T-cell (primary cell): ENCODE data around the gene MRPL42. TPM values are rescaled to one million over a fixed set of nuclear protein-coding genes. Genes with fewer than 3 reads are reported as not detected.
A peak's percentile ranks its signal among the peaks of the same experiment; 100 is the strongest.

Source experiments
- ATAC-seq, 4 experiments: fragments of 200-7000 bp in 3 of 4; fragments of 150-1000 bp in 1 of 4; cut with Tn5 transposase; replicated peaks in 1 of 4; 1 replicate in 3 of 4; 2 replicates in 1 of 4; pipeline ENCODE4 v1.10.0; 2021; ENCODE audit warnings: moderate library complexity in 3 of 4, mild to moderate bottlenecking in 2 of 4, moderate number of reproducible peaks in 1 of 4
- CTCF ChIA-PET, 2 donors: fragments of 300-600 bp; sonication (Branson Sonifier 250); formaldehyde crosslinking; loops; one replicate each; lab custom pipeline; 2022; ENCODE audit warnings: antibody characterized with exemption in 2 of 2; lab: Charles Lee
- POLR2A ChIA-PET, 2 donors: fragments of 300-600 bp; sonication (Branson Sonifier 250); formaldehyde crosslinking; loops; one replicate each; lab custom pipeline; 2022; ENCODE audit warnings: antibody characterized with exemption in 2 of 2; lab: Charles Lee
- DNase-seq, 35 experiments: peaks; one replicate each; pipeline versions ENCODE4 v3.0.0 to v3.0.0-alpha.2; 2013 to 2023
- H3K27ac ChIP-seq: one replicate; pipeline ENCODE4 v1.5.1; 2013; ENCODE audit warnings: low read length
- H3K27me3 ChIP-seq, 2 experiments: replicated peaks in 1 of 2; 1 replicate in 1 of 2; 2 replicates in 1 of 2; pipeline versions ENCODE4 v1.6.1 to v1.7.0; 2013; ENCODE audit warnings: low read length in 1 of 2, mixed read lengths in 1 of 2; ENCODE audit not compliant: control insufficient read depth in 2 of 2, insufficient read depth in 2 of 2; ENCODE audit errors: extremely low read depth in 1 of 2
- H3K36me3 ChIP-seq, 2 donors: 1 replicate in 1 of 2; 2 replicates in 1 of 2; pipeline versions ENCODE4 v1.6.1 to v1.7.0; 2013; ENCODE audit warnings: low read length in 1 of 2; ENCODE audit not compliant: control insufficient read depth in 2 of 2, insufficient read depth in 1 of 2; ENCODE audit errors: extremely low read depth in 1 of 2
- H3K4me1 ChIP-seq, 2 experiments: 1 replicate in 1 of 2; 2 replicates in 1 of 2; pipeline versions ENCODE4 v1.6.1 to v1.7.0; 2013; ENCODE audit warnings: low read length in 2 of 2, mixed read lengths in 1 of 2; ENCODE audit not compliant: insufficient read depth in 2 of 2, control insufficient read depth in 1 of 2; ENCODE audit errors: extremely low read depth in 1 of 2
- H3K4me3 ChIP-seq, 2 donors: 1 replicate in 1 of 2; 2 replicates in 1 of 2; pipeline versions ENCODE4 v1.5.1 to v1.7.0; 2013; ENCODE audit warnings: mild to moderate bottlenecking in 2 of 2, low read length in 1 of 2, moderate library complexity in 1 of 2; ENCODE audit not compliant: control insufficient read depth in 1 of 2; ENCODE audit errors: extremely low read depth in 1 of 2
- H3K9me3 ChIP-seq: 2 replicates; pipeline ENCODE4 v1.7.0; 2013
- H3K27ac Mint-ChIP-seq, 2 donors: one replicate each; pipeline ENCODE4 v1.8.0; 2020 to 2021; ENCODE audit warnings: mild to moderate bottlenecking in 2 of 2, mixed read lengths in 2 of 2
- H3K27me3 Mint-ChIP-seq, 2 donors: one replicate each; pipeline ENCODE4 v1.8.0; 2021 to 2022; ENCODE audit warnings: mixed read lengths in 2 of 2
- H3K36me3 Mint-ChIP-seq: one replicate; pipeline ENCODE4 v1.8.0; 2021; ENCODE audit warnings: mixed read lengths
- H3K4me1 Mint-ChIP-seq, 3 donors: one replicate each; pipeline ENCODE4 v1.8.0; 2020 to 2022; ENCODE audit warnings: mixed read lengths in 3 of 3, mild to moderate bottlenecking in 1 of 3
- H3K4me3 Mint-ChIP-seq, 3 donors: one replicate each; pipeline ENCODE4 v1.8.0; 2020 to 2022; ENCODE audit warnings: mild to moderate bottlenecking in 3 of 3, mixed read lengths in 3 of 3, moderate library complexity in 3 of 3
- H3K9me3 Mint-ChIP-seq, 3 donors: one replicate each; pipeline ENCODE4 v1.8.0; 2020 to 2022; ENCODE audit warnings: mixed read lengths in 3 of 3
- WGBS: methylation state at CpG from one replicate; pipeline ENCODE4 v1.1.5; 2013; ENCODE audit warnings: missing lambda C conversion rate; ENCODE audit not compliant: insufficient coverage; 5-methylcytosine and 5-hydroxymethylcytosine counted together
- total RNA-seq, 35 experiments: library from RNA in 6 of 35; stranded (reverse) in 6 of 35; fragments of 120-200 nt in 1 of 35; gene quantifications; one replicate each; pipeline versions ENCODE4 v1.2.1 to v1.2.4 and lab custom pipeline; 2013 to 2026

MRPL42 gene
- total RNA-seq, 5 donors from 2014 or later (not counting 1 experiment from before 2014, with no cell fraction given): 35.1 to 46.7 (median 40.4) TPM

DNA sequence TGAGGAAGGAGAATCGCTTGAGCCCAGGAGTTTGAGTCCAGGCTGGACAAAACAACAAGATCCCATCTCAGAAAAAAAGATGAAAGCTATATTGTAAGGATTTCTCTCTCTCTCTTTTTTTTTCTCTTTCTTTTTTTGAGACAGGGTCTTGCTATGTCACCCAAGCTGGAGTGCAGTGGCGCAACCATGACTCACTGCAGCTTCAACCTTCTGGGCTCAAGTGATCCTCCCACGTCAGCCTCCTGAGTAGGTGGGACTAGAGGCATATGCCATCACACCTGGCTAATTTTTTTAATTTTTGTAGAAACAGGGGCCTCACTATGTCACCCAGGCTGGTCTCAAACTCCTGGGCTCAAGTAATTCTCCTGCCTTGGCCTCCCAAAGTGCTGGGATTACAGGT, 5.8 kb upstream of the MRPL42 start:
- H3K4me3 Mint-ChIP-seq: no peak overlapping the region
- Histone ChIP-seq H3K4me3 (no peak overlapping the region), H3K27me3 (no peaks in the 10 kb centered on the region), H3K36me3 (no peaks in the 10 kb centered on the region), H3K4me1 (no peaks in the 10 kb centered on the region), H3K27ac (no peak overlapping the region), H3K9me3 (no peaks in the 10 kb centered on the region)
- DNase-seq (no peak), ATAC-seq (no peak)
- peaks cover 0 to 5% (median 0%) of the 10 kb centered on the region in 3 donors for H3K4me1 Mint-ChIP-seq
- H3K9me3 Mint-ChIP-seq: no peaks in the 10 kb centered on the region
- ChIA-PET CTCF (interaction anchor here (0.6 to 0.7 kb wide), 2 partner anchors 334 to 672 kb away, joined by 3 to 5 read pairs; no protein-coding TSS in a partner anchor), POLR2A (no interaction called here)
- H3K27ac Mint-ChIP-seq: no peak overlapping the region
- 93% methylated on average over 2 of the region's 3 CpGs for WGBS
- no peaks in the 10 kb centered on the region for H3K27me3 Mint-ChIP-seq
- H3K36me3 Mint-ChIP-seq: no peaks in the 10 kb centered on the region

GRCh38 chr12:93465841-93466240, 1.5 kb upstream of the MRPL42 start:
- CTCF ChIA-PET: interaction anchor here in 1 of 2 donors (0.5 to 1.3 kb wide), 3 partner anchors 634 to 699 kb away, joined by 3 to 4 read pairs (median 4); no protein-coding TSS in a partner anchor
- no peaks in the 10 kb centered on the region for H3K9me3 Mint-ChIP-seq
- POLR2A ChIA-PET: interaction anchor here (0.5 to 0.6 kb wide), 3 partner anchors 13 to 1542 kb away, joined by 3 to 5 read pairs (median 4); no protein-coding TSS in a partner anchor

GRCh38 chr12:93466625-93467350, 526 bp upstream of the MRPL42 start:
- peak overlapping the region; percentile 86 to 95 (median 91) for H3K4me3 Mint-ChIP-seq
- H3K27me3 Mint-ChIP-seq: no peaks in the 10 kb centered on the region
- Histone ChIP-seq H3K4me3 (peak overlapping the region; percentile 67 to 91), H3K36me3 (no peaks in the 10 kb centered on the region), H3K27ac (peak overlapping the region; percentile 72), H3K9me3 (no peaks in the 10 kb centered on the region), H3K4me1 (peaks cover 7 to 17% of the 10 kb centered on the region in 2 experiments), H3K27me3 (no peaks in the 10 kb centered on the region)
- no peaks in the 10 kb centered on the region for H3K9me3 Mint-ChIP-seq
- DNase-seq: no peak
- H3K36me3 Mint-ChIP-seq: peaks cover 15% of the 10 kb centered on the region
- H3K27ac Mint-ChIP-seq: peak overlapping the region; percentile 83 to 95
- ChIA-PET POLR2A (interaction anchor here (0.5 to 1.9 kb wide), 6 partner anchors 21 to 1541 kb away, joined by 3 to 12 read pairs (median 7); partner anchors contain the start of gene UBE2N (in 1 of the 2)), CTCF (interaction anchor here (0.5 to 1.9 kb wide), 20 partner anchors 17 to 1249 kb away, joined by 3 to 9 read pairs (median 4); no protein-coding TSS in a partner anchor)
- peak in 3 of 4 experiments; percentile 14 to 28 (median 21) for ATAC-seq
- peaks cover 33 to 39% (median 34%) of the 10 kb centered on the region in 3 donors for H3K4me1 Mint-ChIP-seq
- 87% methylated on average over 3 of the region's 9 CpGs for WGBS

More at GRCh38 chr12:93465841-93466240, 1.5 kb upstream of the MRPL42 start:
- Mint-ChIP-seq H3K4me3 (peak overlapping the region in 2 of 3 donors; percentile 41 to 44), H3K27ac (no peak overlapping the region), H3K36me3 (peaks cover 9% of the 10 kb centered on the region), H3K4me1 (peaks cover 33 to 37% (median 34%) of the 10 kb centered on the region in 3 donors), H3K27me3 (no peaks in the 10 kb centered on the region)
- Histone ChIP-seq H3K36me3 (no peaks in the 10 kb centered on the region), H3K9me3 (no peaks in the 10 kb centered on the region), H3K27ac (no peak overlapping the region), H3K27me3 (no peaks in the 10 kb centered on the region), H3K4me3 (no peak overlapping the region), H3K4me1 (peaks cover 7 to 17% of the 10 kb centered on the region in 2 experiments)
- WGBS: 90% methylated on average over 2 of the region's 5 CpGs
- DNase-seq (no peak), ATAC-seq (no peak)

GRCh38 chr12:93468008-93468371, 676 bp downstream of the MRPL42 start:
- CTCF ChIA-PET: interaction anchor here (0.5 to 1.9 kb wide), 12 partner anchors 26 to 1596 kb away, joined by 3 to 9 read pairs (median 4); partner anchors contain the start of gene UBE2N (in 1 of the 2)
- H3K27ac ChIP-seq: peak overlapping the region; percentile 72
- Mint-ChIP-seq H3K27me3 (no peaks in the 10 kb centered on the region), H3K36me3 (peaks cover 18% of the 10 kb centered on the region), H3K4me3 (peak overlapping the region; percentile 86 to 95 (median 91)), H3K9me3 (no peaks in the 10 kb centered on the region), H3K4me1 (peaks cover 36 to 39% (median 39%) of the 10 kb centered on the region in 3 donors), H3K27ac (peak overlapping the region; percentile 83 to 95)
- 0% methylated on average over 4 of the region's 7 CpGs for WGBS
- DNase-seq (no peak), ATAC-seq (no peak)
- H3K4me3 ChIP-seq: peak overlapping the region; percentile 67 to 91
- H3K9me3 ChIP-seq: no peaks in the 10 kb centered on the region
- POLR2A ChIA-PET: interaction anchor here (0.6 to 1.9 kb wide), 3 partner anchors 25 to 1327 kb away, joined by 3 to 9 read pairs (median 3); partner anchors contain the start of gene UBE2N (in 1 of the 2)
- H3K27me3 ChIP-seq: no peaks in the 10 kb centered on the region
- H3K4me1 ChIP-seq: peaks cover 7 to 18% of the 10 kb centered on the region in 2 experiments
- H3K36me3 ChIP-seq: peaks cover 0 to under 1% of the 10 kb centered on the region in 2 donors

GRCh38 chr12:93469386-93469785, 2.1 kb downstream of the MRPL42 start:
- peaks cover 0 to 10% of the 10 kb centered on the region in 2 donors for H3K36me3 ChIP-seq
- ChIA-PET POLR2A (interaction anchor here in 1 of 2 donors (0.7 kb wide), 1 partner anchor 27 kb away, joined by 3 read pairs; no protein-coding TSS in a partner anchor), CTCF (interaction anchor here in 1 of 2 donors (0.6 kb wide), 1 partner anchor 17 kb away, joined by 8 read pairs; no protein-coding TSS in a partner anchor)
- no peaks in the 10 kb centered on the region for H3K27me3 ChIP-seq
- H3K36me3 Mint-ChIP-seq: peaks cover 18% of the 10 kb centered on the region
- no peak for ATAC-seq
- no peaks in the 10 kb centered on the region for H3K27me3 Mint-ChIP-seq
- no peak overlapping the region for H3K27ac ChIP-seq
- H3K4me1 Mint-ChIP-seq: peaks cover 36 to 39% (median 39%) of the 10 kb centered on the region in 3 donors
- H3K4me1 ChIP-seq: peaks cover 7 to 18% of the 10 kb centered on the region in 2 experiments
- H3K9me3 ChIP-seq: no peaks in the 10 kb centered on the region
- DNase-seq: no peak
- H3K27ac Mint-ChIP-seq: no peak overlapping the region
- no peak overlapping the region for H3K4me3 ChIP-seq
- peak overlapping the region in 1 of 3 donors; percentile 95 for H3K4me3 Mint-ChIP-seq
- no peaks in the 10 kb centered on the region for H3K9me3 Mint-ChIP-seq

DNA sequence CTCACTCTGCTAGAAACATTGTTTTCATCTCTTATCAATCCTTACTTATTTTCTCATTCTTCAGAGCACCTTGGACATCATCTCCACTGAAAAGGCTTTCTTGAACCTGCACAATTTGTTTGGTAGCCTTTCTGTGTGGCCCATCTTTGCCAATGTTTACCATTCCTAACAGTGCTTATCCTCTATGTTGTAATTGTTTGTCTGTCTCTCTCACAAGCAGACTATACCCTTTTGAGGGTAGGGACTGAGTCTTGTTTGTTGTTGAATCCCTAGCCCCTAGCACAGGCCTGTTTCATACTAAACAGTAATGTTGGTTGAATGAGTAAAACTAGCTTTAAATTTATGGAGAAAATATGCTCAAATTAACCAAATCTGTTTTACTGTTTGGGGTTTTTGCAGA, 9.2 kb downstream of the MRPL42 start:
- Histone ChIP-seq H3K4me1 (peaks cover 0 to 2% of the 10 kb centered on the region in 2 experiments), H3K36me3 (peaks cover 4 to 46% of the 10 kb centered on the region in 2 donors), H3K9me3 (no peaks in the 10 kb centered on the region), H3K27ac (no peak overlapping the region), H3K27me3 (no peaks in the 10 kb centered on the region), H3K4me3 (no peak overlapping the region)
- Mint-ChIP-seq H3K36me3 (peaks cover 19% of the 10 kb centered on the region), H3K4me3 (no peak overlapping the region), H3K27me3 (no peaks in the 10 kb centered on the region), H3K4me1 (peaks cover 7 to 10% (median 7%) of the 10 kb centered on the region in 3 donors), H3K9me3 (no peaks in the 10 kb centered on the region), H3K27ac (no peak overlapping the region)
- no peak for ATAC-seq
- ChIA-PET CTCF (interaction anchor here (0.6 to 2.3 kb wide), 3 partner anchors 93 to 1389 kb away, joined by 4 to 6 read pairs (median 6); no protein-coding TSS in a partner anchor), POLR2A (no interaction called here)
- DNase-seq: no peak
